ENCODE measurements around the gene MXI1.

The MXI1 gene

GRCh38 chr10:110312206-110312605 lies 104.8 kb downstream of the MXI1 start:
- no peak overlapping the region for H3K4me3 ChIP-seq (replicated peaks; ENCODE audit: low read depth, low read length)
- TF ChIP-seq CTCF (IDR thresholded peaks at IDR 0.05; ENCODE audit: low read length, missing control alignments): no peak
- no peak for DNase-seq (ENCODE audit: low read depth)

- no peak for TF ChIP-seq CTCF (IDR thresholded peaks at IDR 0.05; ENCODE audit: low read length, missing control alignments)
- no peak overlapping the region for H3K4me3 ChIP-seq (replicated peaks; ENCODE audit: low read depth, low read length)
- DNase-seq (ENCODE audit: low read depth): no peak
Measured at GRCh38 chr10:110313674-110314073, 106.3 kb downstream of the MXI1 start.

- no peak for TF ChIP-seq CTCF (IDR thresholded peaks at IDR 0.05; ENCODE audit: low read length, missing control alignments)
- no peak for DNase-seq (ENCODE audit: low read depth)
- H3K4me3 ChIP-seq (replicated peaks; ENCODE audit: low read depth, low read length): no peak overlapping the region
Measured at GRCh38 chr10:110317866-110318850, 110.8 kb downstream of the MXI1 start.

GRCh38 chr10:110321869-110322620 lies 114.6 kb downstream of the MXI1 start:
- no peak for DNase-seq (ENCODE audit: low read depth)
- TF ChIP-seq CTCF (IDR thresholded peaks at IDR 0.05; ENCODE audit: low read length, missing control alignments): no peak
- no peak overlapping the region for H3K4me3 ChIP-seq (replicated peaks; ENCODE audit: low read depth, low read length)

- TF ChIP-seq CTCF (IDR thresholded peaks at IDR 0.05; ENCODE audit: low read length, missing control alignments): no peak
- no peak overlapping the region for H3K4me3 ChIP-seq (replicated peaks; ENCODE audit: low read depth, low read length)
- DNase-seq (ENCODE audit: low read depth): peak; percentile 87
Measured at GRCh38 chr10:110323503-110323902, 116.1 kb downstream of the MXI1 start.

GRCh38 chr10:110324201-110324804 lies 116.9 kb downstream of the MXI1 start:
- H3K4me3 ChIP-seq (replicated peaks; ENCODE audit: low read depth, low read length): no peak overlapping the region
- no peak for DNase-seq (ENCODE audit: low read depth)
- TF ChIP-seq CTCF (IDR thresholded peaks at IDR 0.05; ENCODE audit: low read length, missing control alignments): no peak
